GM23338 (cell line): ENCODE measurements around the gene CYB561D2. TPM values are rescaled to one million over a fixed set of nuclear protein-coding genes. Genes with fewer than 3 reads are reported as not detected.

Source experiments
- ATAC-seq: fragments of 200-7000 bp; cut with Tn5 transposase; 3 replicates; pipeline ENCODE4 v1.9.1; 2020
- DNase-seq: peaks from one replicate; pipeline ENCODE4 v3.0.0-alpha.2; 2015; ENCODE audit warnings: low spot score
- H2AFZ ChIP-seq: fragments of 200-600 bp; sonication (generic); 2 replicates; pipeline ENCODE4 v1.8.0; 2016; ENCODE audit warnings: antibody characterized with exemption, mild to moderate bottlenecking, moderate library complexity
- H3F3A ChIP-seq: fragments of 200-600 bp; sonication (generic); replicated peaks from 2 replicates; pipeline ENCODE4 v1.8.0; 2017; ENCODE audit warnings: antibody characterized with exemption, mixed run types, low read depth
- H3K27ac ChIP-seq: fragments of 200-600 bp; sonication (generic); 2 replicates; pipeline ENCODE4 v1.6.1; 2016; ENCODE audit warnings: low read depth
- H3K27me3 ChIP-seq: fragments of 200-600 bp; sonication (generic); 2 replicates; pipeline ENCODE4 v1.8.0; 2016; ENCODE audit warnings: mild to moderate bottlenecking, mixed run types, moderate library complexity; ENCODE audit not compliant: insufficient read depth
- H3K36me3 ChIP-seq: fragments of 200-600 bp; sonication (generic); 2 replicates; pipeline ENCODE4 v1.8.0; 2016; ENCODE audit warnings: mild to moderate bottlenecking; ENCODE audit not compliant: insufficient read depth
- H3K4me1 ChIP-seq: fragments of 200-600 bp; sonication (generic); 2 replicates; pipeline ENCODE4 v1.8.0; 2016; ENCODE audit warnings: mild to moderate bottlenecking, moderate library complexity; ENCODE audit not compliant: insufficient read depth
- H3K4me2 ChIP-seq: fragments of 200-600 bp; sonication (generic); 2 replicates; pipeline ENCODE4 v1.7.1; 2017; ENCODE audit warnings: mixed run types
- H3K4me3 ChIP-seq: fragments of 200-600 bp; sonication (generic); 2 replicates; pipeline ENCODE4 v1.6.1; 2016; ENCODE audit warnings: mixed run types
- H3K79me2 ChIP-seq: fragments of 200-600 bp; sonication (generic); replicated peaks from 2 replicates; pipeline ENCODE4 v1.8.0; 2017; ENCODE audit warnings: mild to moderate bottlenecking; ENCODE audit not compliant: insufficient read depth
- H3K9me2 ChIP-seq: fragments of 200-600 bp; sonication (generic); 2 replicates; pipeline ENCODE4 v1.8.0; 2017; ENCODE audit not compliant: insufficient read depth
- H4K20me1 ChIP-seq: fragments of 200-600 bp; sonication (generic); replicated peaks from 2 replicates; pipeline ENCODE4 v1.8.0; 2017; ENCODE audit warnings: mild to moderate bottlenecking; ENCODE audit not compliant: insufficient read depth
- H3K27ac Mint-ChIP-seq: 2 replicates; pipeline ENCODE4 v1.8.0; 2020; ENCODE audit warnings: inconsistent platforms, mild to moderate bottlenecking, moderate library complexity, mixed read lengths
- H3K27me3 Mint-ChIP-seq: 3 replicates; pipeline ENCODE4 v1.8.0; 2022; ENCODE audit warnings: low read depth, mild to moderate bottlenecking, moderate library complexity, mixed read lengths, inconsistent platforms; ENCODE audit not compliant: insufficient read depth, poor library complexity
- H3K36me3 Mint-ChIP-seq: 3 replicates; pipeline ENCODE4 v1.8.0; 2021; ENCODE audit warnings: low read depth, mild to moderate bottlenecking, inconsistent platforms, moderate library complexity, mixed read lengths
- H3K4me1 Mint-ChIP-seq: 3 replicates; pipeline ENCODE4 v1.8.0; 2020; ENCODE audit warnings: mild to moderate bottlenecking, inconsistent platforms, mixed read lengths
- H3K4me3 Mint-ChIP-seq: 3 replicates; pipeline ENCODE4 v1.8.0; 2021; ENCODE audit warnings: moderate library complexity, mild to moderate bottlenecking, inconsistent platforms, mixed read lengths
- H3K9me3 Mint-ChIP-seq: 3 replicates; pipeline ENCODE4 v1.8.0; 2020; ENCODE audit warnings: moderate library complexity, mild to moderate bottlenecking, inconsistent platforms, mixed read lengths
- CREB1 ChIP-seq: fragments of 250-450 bp; sonication (Bioruptor Pico); IDR thresholded peaks from 2 replicates; pipeline ENCODE4 v1.5.0; 2020; ENCODE audit warnings: low read depth, mild to moderate bottlenecking, moderate library complexity
- JUNB ChIP-seq: IDR thresholded peaks from one replicate; pipeline ENCODE4 v1.6.1; 2016; ENCODE audit warnings: antibody characterized with exemption; ENCODE audit not compliant: unreplicated experiment
- POLR2AphosphoS5 ChIP-seq: IDR thresholded peaks from 2 replicates; pipeline ENCODE4 v1.6.1; 2016; ENCODE audit warnings: antibody characterized with exemption, low read depth
- ZNF114 ChIP-seq: fragments of 250-450 bp; sonication (Bioruptor Pico); IDR thresholded peaks from 2 replicates; pipeline ENCODE4 v1.5.0; 2020; ENCODE audit warnings: mild to moderate bottlenecking, moderate library complexity
- polyA plus RNA-seq: library from polyadenylated mRNA; unstranded; fragments of >200 nt; fragmentation: Nextera tagmentation; extraction: Ambion mirVana; gene quantifications from 2 replicates; pipeline ENCODE4 v1.2.1, GENCODE V29; 2016
- total RNA-seq: library from RNA; depleted of rRNA; stranded (reverse); fragments of >200 nt; shearing (Covaris generic); gene quantifications from 2 replicates; pipeline ENCODE4 v1.2.3, GENCODE V29; 2014
- TF ChIP-seq, protein P1 (sequence below): fragments of 250-450 bp; sonication (Bioruptor Pico); IDR thresholded peaks from 2 replicates; pipeline ENCODE4 v1.5.0; 2020; ENCODE audit warnings: mild to moderate bottlenecking, moderate library complexity
- TF ChIP-seq, protein P2 (sequence below), 2 experiments: fragments of 200-600 bp in 1 of 2; sonication (generic) in 1 of 2; conservative IDR thresholded peaks; 2 replicates each; pipeline versions ENCODE4 v1.5.1 to v1.6.1; 2016 to 2017; ENCODE audit warnings: antibody characterized with exemption in 2 of 2, low read depth in 2 of 2, mild to moderate bottlenecking in 2 of 2, moderate library complexity in 1 of 2

Gene CYB561D2
- total and polyA plus RNA-seq, 2 experiments from 2014 or later: 10.1 to 18.2 TPM

DNA sequence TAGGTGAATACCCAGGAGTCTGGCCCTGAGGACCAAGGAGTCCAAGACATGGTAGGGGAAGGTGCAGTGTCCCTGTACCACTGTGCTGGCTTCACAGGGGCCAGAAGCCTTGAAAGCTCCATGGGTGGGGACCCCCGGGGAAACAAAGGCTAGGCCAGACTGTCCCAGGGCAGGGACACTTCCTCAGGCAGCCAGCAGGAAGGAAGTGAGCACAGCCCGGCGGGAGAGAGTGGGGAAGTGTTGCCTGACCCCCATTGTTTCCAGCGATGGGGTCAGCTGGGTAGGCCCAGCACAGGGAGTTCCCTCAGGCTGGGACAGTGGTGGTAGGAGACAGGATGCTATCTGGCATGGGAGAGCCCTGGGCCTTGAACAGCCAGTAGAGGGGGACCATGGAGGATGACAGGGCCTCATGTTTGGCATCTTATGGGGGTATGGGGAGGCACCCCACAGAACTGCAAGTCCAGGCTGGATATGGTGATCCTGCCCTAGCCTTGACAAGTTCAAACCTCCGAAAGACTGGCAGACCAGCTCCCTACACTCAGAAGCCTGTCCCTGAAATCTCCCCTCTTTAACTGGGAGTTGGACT lies 27.0 kb upstream of the CYB561D2 start (continued):
- TF ChIP-seq, protein P1, sequence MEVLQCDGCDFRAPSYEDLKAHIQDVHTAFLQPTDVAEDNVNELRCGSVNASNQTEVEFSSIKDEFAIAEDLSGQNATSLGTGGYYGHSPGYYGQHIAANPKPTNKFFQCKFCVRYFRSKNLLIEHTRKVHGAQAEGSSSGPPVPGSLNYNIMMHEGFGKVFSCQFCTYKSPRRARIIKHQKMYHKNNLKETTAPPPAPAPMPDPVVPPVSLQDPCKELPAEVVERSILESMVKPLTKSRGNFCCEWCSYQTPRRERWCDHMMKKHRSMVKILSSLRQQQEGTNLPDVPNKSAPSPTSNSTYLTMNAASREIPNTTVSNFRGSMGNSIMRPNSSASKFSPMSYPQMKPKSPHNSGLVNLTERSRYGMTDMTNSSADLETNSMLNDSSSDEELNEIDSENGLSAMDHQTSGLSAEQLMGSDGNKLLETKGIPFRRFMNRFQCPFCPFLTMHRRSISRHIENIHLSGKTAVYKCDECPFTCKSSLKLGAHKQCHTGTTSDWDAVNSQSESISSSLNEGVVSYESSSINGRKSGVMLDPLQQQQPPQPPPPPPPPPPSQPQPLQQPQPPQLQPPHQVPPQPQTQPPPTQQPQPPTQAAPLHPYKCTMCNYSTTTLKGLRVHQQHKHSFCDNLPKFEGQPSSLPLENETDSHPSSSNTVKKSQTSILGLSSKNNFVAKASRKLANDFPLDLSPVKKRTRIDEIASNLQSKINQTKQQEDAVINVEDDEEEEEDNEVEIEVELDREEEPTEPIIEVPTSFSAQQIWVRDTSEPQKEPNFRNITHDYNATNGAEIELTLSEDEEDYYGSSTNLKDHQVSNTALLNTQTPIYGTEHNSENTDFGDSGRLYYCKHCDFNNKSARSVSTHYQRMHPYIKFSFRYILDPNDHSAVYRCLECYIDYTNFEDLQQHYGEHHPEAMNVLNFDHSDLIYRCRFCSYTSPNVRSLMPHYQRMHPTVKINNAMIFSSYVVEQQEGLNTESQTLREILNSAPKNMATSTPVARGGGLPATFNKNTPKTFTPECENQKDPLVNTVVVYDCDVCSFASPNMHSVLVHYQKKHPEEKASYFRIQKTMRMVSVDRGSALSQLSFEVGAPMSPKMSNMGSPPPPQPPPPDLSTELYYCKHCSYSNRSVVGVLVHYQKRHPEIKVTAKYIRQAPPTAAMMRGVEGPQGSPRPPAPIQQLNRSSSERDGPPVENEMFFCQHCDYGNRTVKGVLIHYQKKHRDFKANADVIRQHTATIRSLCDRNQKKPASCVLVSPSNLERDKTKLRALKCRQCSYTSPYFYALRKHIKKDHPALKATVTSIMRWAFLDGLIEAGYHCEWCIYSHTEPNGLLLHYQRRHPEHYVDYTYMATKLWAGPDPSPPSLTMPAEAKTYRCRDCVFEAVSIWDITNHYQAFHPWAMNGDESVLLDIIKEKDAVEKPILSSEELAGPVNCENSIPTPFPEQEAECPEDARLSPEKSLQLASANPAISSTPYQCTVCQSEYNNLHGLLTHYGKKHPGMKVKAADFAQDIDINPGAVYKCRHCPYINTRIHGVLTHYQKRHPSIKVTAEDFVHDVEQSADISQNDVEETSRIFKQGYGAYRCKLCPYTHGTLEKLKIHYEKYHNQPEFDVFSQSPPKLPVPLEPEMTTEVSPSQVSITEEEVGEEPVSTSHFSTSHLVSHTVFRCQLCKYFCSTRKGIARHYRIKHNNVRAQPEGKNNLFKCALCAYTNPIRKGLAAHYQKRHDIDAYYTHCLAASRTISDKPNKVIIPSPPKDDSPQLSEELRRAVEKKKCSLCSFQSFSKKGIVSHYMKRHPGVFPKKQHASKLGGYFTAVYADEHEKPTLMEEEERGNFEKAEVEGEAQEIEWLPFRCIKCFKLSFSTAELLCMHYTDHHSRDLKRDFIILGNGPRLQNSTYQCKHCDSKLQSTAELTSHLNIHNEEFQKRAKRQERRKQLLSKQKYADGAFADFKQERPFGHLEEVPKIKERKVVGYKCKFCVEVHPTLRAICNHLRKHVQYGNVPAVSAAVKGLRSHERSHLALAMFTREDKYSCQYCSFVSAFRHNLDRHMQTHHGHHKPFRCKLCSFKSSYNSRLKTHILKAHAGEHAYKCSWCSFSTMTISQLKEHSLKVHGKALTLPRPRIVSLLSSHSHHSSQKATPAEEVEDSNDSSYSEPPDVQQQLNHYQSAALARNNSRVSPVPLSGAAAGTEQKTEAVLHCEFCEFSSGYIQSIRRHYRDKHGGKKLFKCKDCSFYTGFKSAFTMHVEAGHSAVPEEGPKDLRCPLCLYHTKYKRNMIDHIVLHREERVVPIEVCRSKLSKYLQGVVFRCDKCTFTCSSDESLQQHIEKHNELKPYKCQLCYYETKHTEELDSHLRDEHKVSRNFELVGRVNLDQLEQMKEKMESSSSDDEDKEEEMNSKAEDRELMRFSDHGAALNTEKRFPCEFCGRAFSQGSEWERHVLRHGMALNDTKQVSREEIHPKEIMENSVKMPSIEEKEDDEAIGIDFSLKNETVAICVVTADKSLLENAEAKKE (CRISPR knock-in tag): no peak

DNA sequence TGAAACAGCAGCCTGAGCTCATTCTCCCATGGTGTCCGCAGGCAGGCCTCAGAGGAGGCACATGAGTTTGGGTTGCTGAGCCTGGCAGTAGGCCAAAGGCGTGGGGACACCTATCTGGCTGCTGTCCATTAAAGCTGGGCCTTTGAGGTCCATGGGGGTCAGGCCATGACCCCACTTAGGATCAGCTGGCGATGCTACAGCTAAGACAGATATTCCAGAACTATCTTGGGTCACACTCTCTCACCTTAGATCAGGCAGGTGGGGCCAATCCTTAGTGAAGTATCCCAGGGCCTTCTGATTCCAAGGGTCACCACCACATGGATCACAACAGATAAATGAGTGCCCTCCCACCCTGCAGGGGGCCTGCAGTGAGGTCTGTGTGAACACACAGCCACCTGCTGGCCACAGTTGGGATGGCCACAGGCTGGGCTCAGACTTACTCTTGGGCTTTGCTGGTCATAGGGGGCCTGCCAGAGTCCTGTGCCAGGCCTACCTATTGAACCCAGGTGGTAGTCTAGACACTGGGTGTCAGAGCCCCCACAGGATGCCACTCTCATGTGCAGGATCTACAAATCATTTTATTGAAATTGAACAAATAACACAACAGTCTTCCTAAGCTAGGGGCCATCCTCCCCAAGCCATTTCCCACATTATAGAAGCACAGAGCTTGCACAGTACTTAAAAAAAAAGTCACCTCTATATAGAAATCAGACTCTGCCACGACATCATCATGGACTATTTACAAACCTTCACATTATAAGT lies 26.1 kb upstream of the CYB561D2 start:
- H3K36me3 Mint-ChIP-seq: peaks cover 25% of the 10 kb centered on the region
- H3K9me3 Mint-ChIP-seq: no peaks in the 10 kb centered on the region
- Histone ChIP-seq H3K4me2 (no peak overlapping the region), H3K4me1 (peaks cover 24% of the 10 kb centered on the region), H4K20me1 (peaks cover 13% of the 10 kb centered on the region; the same call in 1 of the 2 replicates), H3K79me2 (peaks cover 26% of the 10 kb centered on the region), H3K27ac (no peak overlapping the region), H3K27me3 (no peaks in the 10 kb centered on the region), H3K4me3 (no peak overlapping the region), H3F3A (peaks cover 33% of the 10 kb centered on the region; the same call in 1 of the 2 replicates), H3K36me3 (peaks cover under 1% of the 10 kb centered on the region; the same call in 1 of the 2 replicates), H2AFZ (no peak overlapping the region), H3K9me2 (no peaks in the 10 kb centered on the region)
- DNase-seq: peak; percentile 95
- peak overlapping the region; percentile 38 for H3K4me3 Mint-ChIP-seq
- peaks cover 40% of the 10 kb centered on the region for H3K4me1 Mint-ChIP-seq
- TF ChIP-seq POLR2AphosphoS5: no peak; the same call in 1 of the 2 replicates
- TF ChIP-seq ZNF114 (CRISPR knock-in tag): no peak
- TF ChIP-seq, protein P2, sequence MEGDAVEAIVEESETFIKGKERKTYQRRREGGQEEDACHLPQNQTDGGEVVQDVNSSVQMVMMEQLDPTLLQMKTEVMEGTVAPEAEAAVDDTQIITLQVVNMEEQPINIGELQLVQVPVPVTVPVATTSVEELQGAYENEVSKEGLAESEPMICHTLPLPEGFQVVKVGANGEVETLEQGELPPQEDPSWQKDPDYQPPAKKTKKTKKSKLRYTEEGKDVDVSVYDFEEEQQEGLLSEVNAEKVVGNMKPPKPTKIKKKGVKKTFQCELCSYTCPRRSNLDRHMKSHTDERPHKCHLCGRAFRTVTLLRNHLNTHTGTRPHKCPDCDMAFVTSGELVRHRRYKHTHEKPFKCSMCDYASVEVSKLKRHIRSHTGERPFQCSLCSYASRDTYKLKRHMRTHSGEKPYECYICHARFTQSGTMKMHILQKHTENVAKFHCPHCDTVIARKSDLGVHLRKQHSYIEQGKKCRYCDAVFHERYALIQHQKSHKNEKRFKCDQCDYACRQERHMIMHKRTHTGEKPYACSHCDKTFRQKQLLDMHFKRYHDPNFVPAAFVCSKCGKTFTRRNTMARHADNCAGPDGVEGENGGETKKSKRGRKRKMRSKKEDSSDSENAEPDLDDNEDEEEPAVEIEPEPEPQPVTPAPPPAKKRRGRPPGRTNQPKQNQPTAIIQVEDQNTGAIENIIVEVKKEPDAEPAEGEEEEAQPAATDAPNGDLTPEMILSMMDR (conservative IDR thresholded peaks at IDR 0.05; ENCODE audit: low read depth in 2 of 2): peak; percentile 84 to 96
- TF ChIP-seq CREB1 (CRISPR knock-in tag): peak; percentile 49; the same call in 1 of the 2 replicates
- TF ChIP-seq JUNB: no peak
- peaks cover 16% of the 10 kb centered on the region for H3K27me3 Mint-ChIP-seq
- ATAC-seq: peak; percentile 8
- 0 out of 2 replicates have a peak overlapping the region, but pooled peaks have one; percentile 34 for H3K27ac Mint-ChIP-seq
